HG03521 (cell line): Measurements from ENCODE around the gene MAPK8IP3.

Source experiments
- ATAC-seq: cut with Tn5 transposase; IDR thresholded peaks from one replicate; pipeline ENCODE4 v1.9.1; 2021; ENCODE audit warnings: mild to moderate bottlenecking, moderate library complexity; ENCODE audit not compliant: unreplicated experiment

The MAPK8IP3 gene

GRCh38 chr16:1740234-1740633 is 34.2 kb downstream of the MAPK8IP3 start:
- no peak for ATAC-seq

- ATAC-seq: no peak
Measured at GRCh38 chr16:1740781-1741490, 34.9 kb downstream of the MAPK8IP3 start.

GRCh38 chr16:1741553-1742165 is 35.7 kb downstream of the MAPK8IP3 start:
- no peak for ATAC-seq

GRCh38 chr16:1743376-1744337 is 37.7 kb downstream of the MAPK8IP3 start:
- no peak for ATAC-seq

GRCh38 chr16:1744338-1744840 is 38.4 kb downstream of the MAPK8IP3 start:
- no peak for ATAC-seq

- no peak for ATAC-seq
Measured at GRCh38 chr16:1745181-1745899, 39.3 kb downstream of the MAPK8IP3 start.

GRCh38 chr16:1745900-1746692 is 40.1 kb downstream of the MAPK8IP3 start:
- no peak for ATAC-seq

- ATAC-seq: no peak
Measured at GRCh38 chr16:1746693-1747195, 40.7 kb downstream of the MAPK8IP3 start.

GRCh38 chr16:1747934-1748333 is 41.9 kb downstream of the MAPK8IP3 start:
- ATAC-seq: no peak

- ATAC-seq: no peak
Measured at GRCh38 chr16:1749152-1750117, 43.4 kb downstream of the MAPK8IP3 start.

GRCh38 chr16:1751946-1752345 is 46.0 kb downstream of the MAPK8IP3 start:
- ATAC-seq: no peak

- no peak for ATAC-seq
Measured at GRCh38 chr16:1752853-1753252, 46.9 kb downstream of the MAPK8IP3 start.

- ATAC-seq: no peak
Measured at GRCh38 chr16:1754204-1754603, 48.2 kb downstream of the MAPK8IP3 start.

GRCh38 chr16:1757714-1758461 is 51.9 kb downstream of the MAPK8IP3 start:
- no peak for ATAC-seq

- ATAC-seq: no peak
Measured at GRCh38 chr16:1758923-1759322, 52.9 kb downstream of the MAPK8IP3 start.

- ATAC-seq: no peak
Measured at GRCh38 chr16:1759511-1759910, 53.5 kb downstream of the MAPK8IP3 start.

- ATAC-seq: no peak
Measured at GRCh38 chr16:1760911-1761310, 54.9 kb downstream of the MAPK8IP3 start.

- ATAC-seq: no peak
Measured at GRCh38 chr16:1761751-1762150, 55.8 kb downstream of the MAPK8IP3 start.
